NCI-H226 (cell line): ENCODE measurements around the gene CD79A.

ENCODE experiments used
- DNase-seq: peaks from one replicate; pipeline ENCODE4 v3.0.0-alpha.2; 2015

The CD79A gene

GRCh38 chr19:41876847-41877832, at the start of gene CD79A:
Gene CD79A (plus strand): TSS chr19:41877279. CDS start chr19:41877305, 26 bp downstream.
- no peak for DNase-seq

DNA sequence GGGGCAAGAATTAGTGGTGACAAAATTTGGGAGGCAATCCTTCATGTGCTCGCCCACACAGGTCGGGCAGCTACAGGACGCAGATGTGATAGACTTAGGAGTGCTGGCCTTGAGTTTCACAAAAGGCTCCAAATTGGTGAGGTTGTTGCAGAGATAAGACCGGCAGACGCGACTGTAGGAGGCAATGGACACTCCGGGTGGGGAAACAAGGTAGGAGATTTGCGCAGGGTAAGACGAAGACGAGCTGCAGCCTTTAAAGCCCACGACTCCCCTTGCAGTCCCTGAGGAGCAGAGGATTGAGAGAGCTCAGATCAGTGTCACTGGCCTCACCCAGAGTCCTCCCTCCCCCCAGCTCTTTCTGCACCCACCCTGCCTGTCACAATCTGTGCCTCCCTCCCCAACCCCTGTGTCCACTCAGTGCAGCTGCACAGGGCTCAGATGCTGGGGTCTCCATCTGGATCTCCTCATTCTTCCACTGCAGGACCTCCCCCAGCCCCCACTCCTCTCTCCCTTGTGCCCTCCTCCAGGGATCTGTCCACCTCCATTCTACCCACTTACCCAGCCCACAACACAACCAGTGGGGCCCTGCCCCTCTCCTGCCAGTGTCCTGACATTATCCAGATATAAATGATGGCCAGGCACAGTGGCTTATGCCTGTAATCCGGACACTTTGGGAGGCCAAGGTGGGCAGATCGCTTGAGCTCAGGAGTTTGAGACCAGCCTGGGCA, 38.9 kb upstream of the CD79A start:
- DNase-seq = no peak

GRCh38 chr19:41839211-41839610, 37.9 kb upstream of the CD79A start:
- DNase-seq = no peak

DNA sequence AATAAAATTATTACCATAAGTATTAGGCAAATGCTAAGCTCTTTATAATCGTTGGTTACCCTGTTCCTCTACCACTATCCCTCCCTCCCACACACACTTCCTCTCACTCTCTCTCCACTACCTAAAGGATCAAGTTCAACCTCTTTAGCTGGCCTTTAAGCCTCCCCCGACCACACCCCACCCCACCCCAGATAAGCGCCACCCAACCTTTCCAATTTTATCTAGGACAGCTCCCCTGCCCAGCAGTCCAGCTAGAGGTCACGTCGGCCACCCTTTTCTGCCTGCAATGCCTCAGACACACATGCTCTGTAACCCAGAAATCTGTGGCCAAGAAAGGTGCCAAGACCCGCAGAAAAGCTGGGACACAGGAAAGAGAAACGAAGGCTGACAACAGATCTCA, 33.7 kb upstream of the CD79A start:
- DNase-seq = no peak

DNA sequence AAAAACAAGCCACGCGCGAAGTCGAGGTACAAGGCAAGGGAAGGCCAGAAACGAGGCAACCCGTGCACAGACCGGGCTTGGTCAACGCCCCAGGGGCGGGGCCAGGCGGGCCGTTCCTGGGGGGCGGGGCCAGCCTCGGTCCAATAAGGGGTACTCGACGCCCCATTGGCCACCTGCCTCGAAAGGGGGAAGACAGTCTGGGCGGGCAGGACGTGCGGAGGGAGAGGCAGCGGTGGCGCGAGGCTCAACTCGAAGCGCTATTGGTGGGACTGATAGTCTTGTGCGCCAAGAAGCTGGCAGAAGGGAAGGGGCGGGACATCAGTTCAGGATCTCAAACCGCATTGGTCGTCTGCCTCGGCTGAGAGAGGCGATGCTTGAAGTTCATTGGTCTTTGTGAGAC, 32.5 kb upstream of the CD79A start, which contains the start of gene LYPD4:
LYPD4 (minus strand) TSS at position 83 of the 400 bp plus-strand sequence. CDS start 5,398 bp downstream, outside the sequence.
- no peak for DNase-seq

DNA sequence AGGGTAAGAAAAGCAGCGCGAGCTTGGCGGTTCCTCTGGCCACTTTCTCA, 32.3 kb upstream of the CD79A start, which contains the start of gene DMRTC2:
DMRTC2 (plus strand) TSS at position 42 of the 50 bp plus-strand sequence. CDS start 2,387 bp downstream, outside the sequence.
- DNase-seq = no peak

- DNase-seq = no peak
Measured at GRCh38 chr19:41845051-41845590, 32.0 kb upstream of the CD79A start.

DNA sequence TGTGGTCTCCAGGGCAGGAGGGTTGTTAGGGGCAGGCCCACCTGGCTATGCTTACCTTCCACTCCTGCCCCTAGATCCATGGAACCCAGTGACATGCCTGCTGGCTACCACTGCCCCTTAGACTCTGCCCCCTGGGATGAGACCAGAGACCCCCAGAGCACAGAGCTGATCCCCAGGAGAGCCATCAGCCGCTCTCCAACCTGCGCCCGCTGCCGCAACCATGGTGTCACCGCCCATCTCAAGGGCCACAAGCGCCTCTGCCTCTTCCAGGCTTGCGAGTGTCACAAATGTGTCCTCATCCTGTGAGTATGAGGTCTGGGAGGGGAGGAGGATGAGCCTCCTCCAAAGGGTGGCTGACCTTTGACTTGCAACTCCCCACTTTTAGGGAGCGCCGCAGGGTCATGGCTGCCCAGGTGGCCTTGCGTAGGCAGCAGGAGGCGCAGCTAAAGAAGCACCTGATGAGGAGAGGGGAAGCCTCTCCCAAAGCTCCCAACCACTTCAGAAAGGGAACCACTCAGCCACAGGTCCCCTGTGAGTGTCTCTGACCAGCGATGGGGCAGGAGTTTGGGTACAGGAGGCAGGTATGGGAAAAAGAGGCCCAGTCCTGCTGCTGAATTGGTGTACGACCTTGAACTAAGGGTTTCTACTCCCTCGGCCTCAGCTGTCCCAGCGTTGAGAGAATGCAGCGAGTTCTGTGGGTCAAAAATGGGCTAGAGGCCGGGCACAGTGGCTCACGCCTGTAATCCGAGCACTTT, 29.6 kb upstream of the CD79A start:
- DNase-seq = no peak

DNA sequence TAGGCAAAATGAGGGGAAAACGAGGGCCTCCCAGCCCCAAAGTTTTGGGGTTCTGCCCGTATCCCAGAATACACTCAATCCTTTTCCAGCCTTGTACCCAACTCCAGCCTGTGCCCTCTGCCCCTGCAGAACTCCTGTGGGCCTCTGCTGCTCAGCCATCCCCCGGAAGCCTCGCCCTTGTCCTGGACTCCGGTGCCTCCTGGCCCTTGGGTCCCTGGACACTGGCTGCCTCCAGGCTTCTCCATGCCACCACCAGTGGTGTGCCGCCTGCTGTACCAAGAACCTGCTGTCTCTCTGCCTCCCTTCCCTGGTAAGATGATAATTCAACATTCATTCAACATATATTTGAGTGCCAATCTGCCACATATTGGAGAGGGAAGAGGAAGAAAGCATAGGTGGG, 28.4 kb upstream of the CD79A start:
- DNase-seq = no peak

- no peak for DNase-seq
Measured at GRCh38 chr19:41849067-41849466, 28.0 kb upstream of the CD79A start.

- no peak for DNase-seq
Measured at GRCh38 chr19:41850381-41850780, 26.7 kb upstream of the CD79A start.

GRCh38 chr19:41851456-41851855, 25.6 kb upstream of the CD79A start:
- DNase-seq = no peak

GRCh38 chr19:41853344-41853743, 23.7 kb upstream of the CD79A start:
- DNase-seq = no peak

DNA sequence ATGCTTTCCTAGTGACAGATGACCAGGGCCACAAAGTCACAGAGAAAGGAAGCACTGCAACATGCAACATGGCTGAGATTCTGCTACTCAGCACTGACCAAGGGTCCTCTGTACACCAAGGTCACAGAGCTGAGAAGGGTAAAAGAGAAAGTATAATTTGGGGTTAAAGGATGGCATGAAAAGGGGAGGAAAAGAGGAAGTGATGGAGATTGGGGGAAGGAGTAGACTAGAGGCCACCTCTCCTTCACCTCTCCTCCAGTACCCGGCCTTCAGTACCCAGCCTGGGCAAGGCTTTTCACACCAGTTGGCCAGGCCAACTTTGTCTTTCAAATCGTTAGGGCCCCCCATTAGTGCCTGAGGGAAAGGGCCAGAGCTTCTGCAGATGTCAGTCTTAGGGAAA, 23.3 kb upstream of the CD79A start:
- DNase-seq = no peak

DNA sequence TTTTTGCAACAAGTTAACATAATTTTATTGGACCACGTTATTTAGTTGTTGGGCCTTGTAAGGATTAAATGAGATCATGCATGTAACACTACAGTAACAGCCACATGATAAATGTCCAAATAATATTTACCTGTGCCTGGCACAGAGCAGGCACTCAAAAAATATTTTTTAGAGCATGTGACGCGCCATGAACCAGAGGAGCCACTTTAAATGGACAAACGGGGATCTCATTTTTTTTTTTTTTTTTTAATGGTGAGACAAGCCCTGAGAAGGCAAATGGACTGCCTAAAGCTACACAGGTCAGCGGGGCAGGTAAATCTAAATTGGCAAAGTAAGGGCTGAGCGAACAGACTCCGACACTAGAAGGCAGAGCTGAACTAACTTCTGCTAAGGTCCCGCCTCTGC, 17.9 kb upstream of the CD79A start:
- DNase-seq = no peak

- peak; percentile 97 for DNase-seq
Measured at GRCh38 chr19:41859618-41860418, 17.3 kb upstream of the CD79A start, which contains the start of gene RPS19. Gene RPS19 (plus strand): TSS chr19:41860255. CDS start chr19:41860775, 520 bp downstream.

- no peak for DNase-seq
Measured at GRCh38 chr19:41860419-41861115, 16.5 kb upstream of the CD79A start.

DNA sequence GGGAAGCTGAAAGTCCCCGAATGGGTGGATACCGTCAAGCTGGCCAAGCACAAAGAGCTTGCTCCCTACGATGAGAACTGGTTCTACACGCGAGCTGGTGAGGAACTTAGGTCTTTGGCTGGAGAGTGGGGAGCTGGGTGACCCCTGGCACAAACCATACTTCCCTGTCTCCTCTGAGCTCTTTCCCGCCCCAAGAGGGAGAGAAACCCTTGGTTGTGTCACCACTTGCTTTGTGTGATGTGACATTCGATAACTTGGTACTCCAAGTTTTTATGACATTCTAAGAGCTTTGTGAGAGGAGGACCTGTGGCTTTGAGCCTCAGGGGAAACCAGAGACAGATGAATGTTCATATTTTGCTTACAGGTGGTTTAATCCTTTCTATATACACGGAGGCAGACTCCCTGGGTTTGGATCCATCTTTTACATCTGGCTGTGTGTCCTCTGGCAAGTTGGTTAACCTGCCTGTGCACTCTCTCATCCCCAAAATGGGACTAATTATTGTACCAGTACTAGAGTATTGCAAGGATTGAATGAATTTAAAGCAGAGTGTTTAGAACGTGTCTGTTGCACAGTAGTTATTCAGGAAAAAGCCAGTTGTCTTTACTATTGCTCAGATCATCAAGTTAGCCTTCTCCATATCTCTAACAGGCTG, 15.8 kb upstream of the CD79A start:
- no peak for DNase-seq

DNA sequence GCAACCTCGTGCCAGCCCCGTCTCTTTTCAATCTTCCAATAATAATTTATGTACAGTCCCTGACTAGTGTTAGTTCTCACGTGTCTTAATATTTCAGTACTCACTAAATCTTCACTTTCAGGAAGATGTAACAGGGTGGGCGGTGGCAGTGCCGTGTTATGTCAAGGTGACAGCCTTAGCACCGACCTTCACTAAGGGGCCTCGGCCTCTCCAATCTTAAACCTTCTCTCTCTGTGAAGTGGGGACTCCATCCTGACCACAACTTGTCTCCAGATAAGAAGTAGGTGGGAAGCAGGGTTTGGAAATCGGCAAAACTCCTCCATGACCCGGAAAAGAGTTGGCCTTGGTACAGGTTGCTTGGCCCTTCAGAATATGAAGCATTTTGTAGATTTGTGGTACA, 15.2 kb upstream of the CD79A start:
- no peak for DNase-seq

DNA sequence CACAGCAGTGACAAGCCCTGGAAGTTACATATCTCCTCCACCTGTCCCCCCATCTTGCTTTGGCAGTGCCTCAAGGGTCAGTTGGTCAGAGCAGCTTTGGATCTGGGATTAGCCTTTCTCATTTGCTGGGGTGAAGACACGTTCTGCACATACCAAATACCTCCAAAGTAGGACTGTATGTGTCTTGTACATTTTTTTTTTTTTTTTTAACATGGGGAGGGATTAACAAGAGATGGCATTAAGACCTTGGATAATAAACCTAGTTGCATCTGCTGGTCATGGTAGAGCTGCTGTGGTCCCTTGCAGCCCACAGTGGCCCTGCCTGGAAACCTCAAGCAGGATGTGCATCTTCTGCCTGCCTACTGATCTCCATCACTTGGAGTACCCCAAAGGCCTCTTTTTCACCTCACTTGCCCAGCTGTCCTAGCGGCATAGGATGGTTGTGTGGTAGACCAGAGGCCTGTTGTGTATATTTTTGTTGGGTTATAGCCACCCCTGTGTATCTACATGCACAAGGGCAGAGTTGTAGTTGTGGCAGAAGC, 14.6 kb upstream of the CD79A start:
- DNase-seq = no peak
